GM19193 (cell line): ENCODE results near the gene BEX1.

Source experiments
- POLR2A ChIP-seq: IDR thresholded peaks from 4 replicates; pipeline ENCODE4 v1.6.1; 2011; ENCODE audit not compliant: insufficient read depth, insufficient read length; ENCODE audit errors: extremely low read depth

BEX1 gene

GRCh38 chrX:103063918-103064434, at the start of gene BEX1:
Gene BEX1 (minus strand): TSS chrX:103064171. CDS start chrX:103063274, 897 bp downstream.
- no peak for TF ChIP-seq POLR2A

DNA sequence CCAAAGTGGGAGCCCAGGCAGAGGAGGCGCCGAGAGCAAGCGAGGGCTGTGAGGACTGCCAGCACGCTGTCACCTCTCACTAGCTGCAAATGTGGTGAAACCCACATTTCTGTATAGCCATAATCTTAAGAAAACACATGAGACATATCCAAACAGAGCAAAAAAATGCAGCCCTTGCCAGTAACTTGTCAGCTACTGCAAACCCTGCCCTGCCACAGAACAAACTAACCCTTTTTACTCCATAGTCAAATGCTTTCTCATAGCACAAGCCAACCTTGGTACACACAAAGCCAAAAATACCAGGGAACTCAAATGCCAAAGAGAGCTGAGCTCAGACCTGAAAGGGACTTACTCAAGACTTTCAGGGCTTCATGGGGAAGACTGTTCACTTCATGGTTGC, 43.9 kb upstream of the BEX1 start:
- TF ChIP-seq POLR2A: no peak

GRCh38 chrX:103101299-103102042, 37.5 kb upstream of the BEX1 start:
- TF ChIP-seq POLR2A: no peak

DNA sequence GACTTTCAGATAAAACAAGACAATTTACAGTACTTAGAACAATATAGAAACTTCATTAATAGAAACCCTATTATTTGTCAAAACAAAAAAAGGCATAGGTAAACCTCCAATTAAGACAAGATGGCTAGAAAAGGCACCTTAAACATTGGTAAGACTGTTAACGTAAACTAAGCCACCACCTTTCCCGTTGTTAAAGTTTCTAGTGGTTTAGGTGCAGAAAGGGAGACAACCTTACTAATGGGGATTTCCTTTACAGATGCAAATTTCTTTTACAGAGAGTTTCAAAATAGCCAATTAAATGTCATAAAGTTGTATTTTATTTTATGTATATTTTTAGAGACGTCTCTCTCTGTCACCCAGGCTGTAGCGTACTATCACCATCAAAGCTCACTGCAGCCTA, 36.5 kb upstream of the BEX1 start:
- no peak for TF ChIP-seq POLR2A

- no peak for TF ChIP-seq POLR2A
These were observed 35.7 kb upstream of the BEX1 start for GRCh38 chrX:103099691-103100090.

GRCh38 chrX:103098488-103098887, 34.5 kb upstream of the BEX1 start:
- no peak for TF ChIP-seq POLR2A

GRCh38 chrX:103092942-103093341, 29.0 kb upstream of the BEX1 start, which contains the start of gene NXF3:
Gene NXF3 (minus strand): TSS chrX:103093143. CDS start chrX:103093023, 120 bp downstream.
- TF ChIP-seq POLR2A: no peak

GRCh38 chrX:103081051-103081450, 17.1 kb upstream of the BEX1 start:
- TF ChIP-seq POLR2A: no peak

DNA sequence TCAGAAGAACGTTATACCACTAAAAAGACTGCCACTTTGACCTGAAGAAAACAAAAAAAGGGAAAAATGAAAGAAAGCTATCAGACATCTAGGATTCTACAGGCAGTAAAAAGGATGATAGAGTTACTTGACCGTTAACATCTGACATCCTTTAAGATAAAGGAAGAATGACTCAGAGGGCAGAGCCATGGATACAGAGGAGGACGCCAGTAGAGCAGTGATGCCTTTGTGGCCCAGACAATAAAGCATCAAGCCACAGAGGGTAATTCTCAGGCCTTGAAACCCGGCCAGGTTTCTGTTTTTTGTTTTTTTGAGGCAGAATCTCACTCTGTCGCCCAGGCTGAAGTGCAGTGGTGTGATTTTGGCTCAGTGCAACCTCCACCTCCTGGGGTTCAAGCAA, 9.5 kb upstream of the BEX1 start:
- no peak for TF ChIP-seq POLR2A

DNA sequence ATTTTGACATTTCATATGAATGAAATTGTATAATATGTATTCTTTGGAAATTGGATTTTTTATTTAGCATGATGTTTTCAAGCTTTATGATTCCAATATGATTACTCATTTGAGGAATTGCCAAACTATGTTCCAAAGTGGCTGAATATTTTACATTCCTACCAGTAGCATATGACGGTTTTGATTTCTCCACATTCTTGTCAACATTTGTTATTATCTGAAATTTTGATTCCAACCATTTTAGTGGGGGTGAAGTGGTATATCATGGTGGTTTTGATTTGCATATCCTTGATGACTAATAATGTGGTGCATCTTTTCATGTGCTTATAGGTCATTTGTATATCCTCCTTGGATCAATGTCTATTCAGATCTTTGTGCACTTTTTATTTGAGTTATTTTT, 2.6 kb upstream of the BEX1 start:
- TF ChIP-seq POLR2A: no peak

- no peak for TF ChIP-seq POLR2A
These were observed 653 bp downstream of the BEX1 start for GRCh38 chrX:103063191-103063845.

- TF ChIP-seq POLR2A: no peak
These were observed 2.5 kb downstream of the BEX1 start for GRCh38 chrX:103061486-103061885.

GRCh38 chrX:103056902-103057301, 7.1 kb downstream of the BEX1 start:
- no peak for TF ChIP-seq POLR2A

- TF ChIP-seq POLR2A: no peak
These were observed 11.3 kb downstream of the BEX1 start for GRCh38 chrX:103052625-103053024.

DNA sequence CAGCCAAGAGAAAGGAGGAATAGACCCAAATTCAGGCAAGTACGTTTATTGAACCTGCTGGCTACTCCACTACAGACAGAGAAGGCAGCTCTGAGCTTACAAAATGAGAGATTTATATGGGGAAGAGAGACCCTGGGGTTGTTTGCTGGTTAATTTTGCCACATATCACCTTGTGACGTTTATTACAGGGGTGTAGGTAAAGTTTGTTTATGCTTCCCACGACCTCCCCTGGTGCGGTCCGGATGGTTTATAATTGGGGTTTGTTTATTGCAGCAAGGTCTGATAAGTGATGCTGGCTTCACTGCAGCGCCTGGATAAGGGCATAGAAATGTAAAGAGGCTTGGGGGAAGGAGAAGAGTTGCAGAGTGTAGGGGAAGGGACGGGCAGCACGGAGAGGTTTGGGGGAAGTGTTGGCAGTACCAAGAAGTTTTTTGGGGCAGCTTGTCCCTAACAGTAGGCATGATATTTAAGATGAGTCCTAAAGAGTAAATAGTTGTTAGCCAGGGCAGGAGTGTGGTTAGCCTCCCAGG, 12.6 kb downstream of the BEX1 start:
- TF ChIP-seq POLR2A: no peak

GRCh38 chrX:103017542-103017941, 46.4 kb downstream of the BEX1 start:
- TF ChIP-seq POLR2A: no peak
